Smooth muscle cell (in vitro differentiated cells): ENCODE data around the gene DIAPH2. TPM values are rescaled to one million over a fixed set of nuclear protein-coding genes. Genes with fewer than 3 reads are reported as not detected.

ENCODE experiments used
- DNase-seq: peaks from one replicate; lab custom pipeline; 2025; ENCODE audit not compliant: unreplicated experiment; lab: John Stamatoyannopoulos, UW
- H2AFZ ChIP-seq: fragments of 200-600 bp; sonication (generic); 2 replicates; pipeline ENCODE4 v1.6.0; 2016; ENCODE audit warnings: antibody characterized with exemption, low read depth, mild to moderate bottlenecking
- H3F3A ChIP-seq: fragments of 200-600 bp; sonication (generic); 2 replicates; pipeline ENCODE4 v1.6.0; 2017; ENCODE audit warnings: antibody characterized with exemption, low read depth
- H3K27ac ChIP-seq: fragments of 200-600 bp; sonication (generic); 2 replicates; pipeline ENCODE4 v1.5.1; 2016; ENCODE audit warnings: low read depth, mild to moderate bottlenecking
- H3K27me3 ChIP-seq: fragments of 200-600 bp; sonication (generic); 2 replicates; pipeline ENCODE4 v1.6.1; 2016; ENCODE audit warnings: low read depth, mild to moderate bottlenecking
- H3K36me3 ChIP-seq: fragments of 200-600 bp; sonication (generic); 2 replicates; pipeline ENCODE4 v1.5.1; 2016; ENCODE audit warnings: low read depth
- H3K4me1 ChIP-seq: fragments of 200-600 bp; sonication (generic); 2 replicates; pipeline ENCODE4 v1.5.1; 2016; ENCODE audit warnings: low read depth
- H3K4me2 ChIP-seq: fragments of 200-600 bp; sonication (generic); 2 replicates; pipeline ENCODE4 v1.6.0; 2016; ENCODE audit warnings: mild to moderate bottlenecking
- H3K4me3 ChIP-seq: fragments of 200-600 bp; sonication (generic); 2 replicates; pipeline ENCODE4 v1.5.1; 2016; ENCODE audit warnings: mild to moderate bottlenecking
- H3K79me2 ChIP-seq: fragments of 200-600 bp; sonication (generic); 2 replicates; pipeline ENCODE4 v1.6.0; 2016; ENCODE audit warnings: low read depth, mild to moderate bottlenecking
- H3K9ac ChIP-seq: fragments of 200-600 bp; sonication (generic); 2 replicates; pipeline ENCODE4 v1.6.0; 2016; ENCODE audit warnings: low read depth
- H3K9me3 ChIP-seq: fragments of 200-600 bp; sonication (generic); replicated peaks from 2 replicates; pipeline ENCODE4 v1.5.1; 2016; ENCODE audit warnings: low read depth
- H4K20me1 ChIP-seq: fragments of 200-600 bp; sonication (generic); 2 replicates; pipeline ENCODE4 v1.6.0; 2016; ENCODE audit warnings: low read depth
- WGBS: methylation state at CpG from one replicate; pipeline ENCODE4 v1.1.7; 2016; ENCODE audit warnings: low lambda C conversion rate; 5-methylcytosine and 5-hydroxymethylcytosine counted together
- polyA plus RNA-seq: library from polyadenylated mRNA; unstranded; fragments of >200 nt; fragmentation: Nextera tagmentation; extraction: Ambion mirVana; gene quantifications from 2 replicates; pipeline ENCODE4 v1.2.1, GENCODE V29; 2016
- total RNA-seq: library from RNA; depleted of rRNA; stranded (reverse); fragments of >200 nt; gene quantifications from 2 replicates; pipeline ENCODE4 v1.2.3, GENCODE V29; 2014
- TF ChIP-seq, protein P1 (sequence below): fragments of 200-600 bp; sonication (generic); IDR thresholded peaks from 2 replicates; pipeline ENCODE4 v1.5.1; 2017; ENCODE audit warnings: borderline replicate concordance, mild to moderate bottlenecking, antibody characterized with exemption; ENCODE audit not compliant: insufficient read depth, poor library complexity, severe bottlenecking

The DIAPH2 gene
- total and polyA plus RNA-seq, 2 experiments from 2014 or later: 12.8 to 19.9 TPM

DNA sequence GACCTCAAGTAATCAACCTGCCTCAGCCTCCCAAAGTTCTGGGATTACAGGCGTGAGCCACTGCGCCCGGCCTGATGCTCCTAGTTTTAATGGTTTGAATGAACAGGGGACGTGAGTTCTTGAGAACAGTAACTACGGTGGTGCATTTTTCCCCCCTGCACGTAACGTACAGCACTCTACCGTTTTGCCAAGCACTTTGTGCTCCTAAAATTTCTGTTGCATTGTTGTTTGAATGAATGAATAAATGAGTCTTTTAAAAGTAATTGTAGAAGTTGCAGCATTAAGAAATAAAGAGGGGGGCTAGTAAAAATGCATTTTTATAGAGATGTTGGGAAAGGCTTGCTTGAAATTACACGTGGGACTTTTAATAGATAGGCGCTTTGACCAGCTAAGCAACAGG is 199.0 kb downstream of the DIAPH2 start, which contains the start of gene RPA4:
Gene RPA4, plus strand, starts transcription at position 301 of the 400 bp plus-strand sequence. CDS start 403 bp downstream, outside the sequence.
- Histone ChIP-seq H3K36me3 (no peaks in the 10 kb centered on the region), H3F3A (no peaks in the 10 kb centered on the region), H4K20me1 (no peaks in the 10 kb centered on the region), H3K9me3 (no peaks in the 10 kb centered on the region), H3K9ac (no peak within 1 kb of the TSS), H3K27ac (no peak within 1 kb of the TSS), H3K4me3 (no peak within 1 kb of the TSS), H2AFZ (no peak within 1 kb of the TSS), H3K4me2 (no peak within 1 kb of the TSS), H3K4me1 (no peaks in the 10 kb centered on the region), H3K27me3 (no peaks in the 10 kb centered on the region), H3K79me2 (no peaks in the 10 kb centered on the region)
- TF ChIP-seq, protein P1, sequence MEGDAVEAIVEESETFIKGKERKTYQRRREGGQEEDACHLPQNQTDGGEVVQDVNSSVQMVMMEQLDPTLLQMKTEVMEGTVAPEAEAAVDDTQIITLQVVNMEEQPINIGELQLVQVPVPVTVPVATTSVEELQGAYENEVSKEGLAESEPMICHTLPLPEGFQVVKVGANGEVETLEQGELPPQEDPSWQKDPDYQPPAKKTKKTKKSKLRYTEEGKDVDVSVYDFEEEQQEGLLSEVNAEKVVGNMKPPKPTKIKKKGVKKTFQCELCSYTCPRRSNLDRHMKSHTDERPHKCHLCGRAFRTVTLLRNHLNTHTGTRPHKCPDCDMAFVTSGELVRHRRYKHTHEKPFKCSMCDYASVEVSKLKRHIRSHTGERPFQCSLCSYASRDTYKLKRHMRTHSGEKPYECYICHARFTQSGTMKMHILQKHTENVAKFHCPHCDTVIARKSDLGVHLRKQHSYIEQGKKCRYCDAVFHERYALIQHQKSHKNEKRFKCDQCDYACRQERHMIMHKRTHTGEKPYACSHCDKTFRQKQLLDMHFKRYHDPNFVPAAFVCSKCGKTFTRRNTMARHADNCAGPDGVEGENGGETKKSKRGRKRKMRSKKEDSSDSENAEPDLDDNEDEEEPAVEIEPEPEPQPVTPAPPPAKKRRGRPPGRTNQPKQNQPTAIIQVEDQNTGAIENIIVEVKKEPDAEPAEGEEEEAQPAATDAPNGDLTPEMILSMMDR: no peak
- 98% methylated on average over 10 of the region's 10 CpGs for WGBS
- no peak for DNase-seq

DNA sequence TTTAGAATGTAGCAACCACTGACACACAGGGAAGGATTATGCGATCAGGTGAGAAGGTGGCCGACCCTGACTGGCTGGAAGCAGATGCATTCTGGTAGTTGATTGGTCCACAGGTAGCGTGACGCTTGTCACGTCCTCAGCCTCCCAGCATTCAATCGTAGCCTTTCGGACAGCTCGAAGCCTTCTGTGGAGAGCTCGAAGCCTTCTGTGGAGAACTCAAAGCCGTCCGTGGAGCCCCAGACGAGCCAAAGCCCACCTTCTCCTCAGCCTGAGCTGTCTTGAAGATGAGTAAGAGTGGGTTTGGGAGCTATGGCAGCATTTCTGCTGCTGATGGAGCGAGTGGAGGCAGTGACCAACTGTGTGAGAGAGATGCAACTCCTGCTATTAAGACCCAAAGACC is 199.4 kb downstream of the DIAPH2 start:
- H3K36me3 ChIP-seq: no peaks in the 10 kb centered on the region
- WGBS: 96% methylated on average over 13 of the region's 13 CpGs

DNA sequence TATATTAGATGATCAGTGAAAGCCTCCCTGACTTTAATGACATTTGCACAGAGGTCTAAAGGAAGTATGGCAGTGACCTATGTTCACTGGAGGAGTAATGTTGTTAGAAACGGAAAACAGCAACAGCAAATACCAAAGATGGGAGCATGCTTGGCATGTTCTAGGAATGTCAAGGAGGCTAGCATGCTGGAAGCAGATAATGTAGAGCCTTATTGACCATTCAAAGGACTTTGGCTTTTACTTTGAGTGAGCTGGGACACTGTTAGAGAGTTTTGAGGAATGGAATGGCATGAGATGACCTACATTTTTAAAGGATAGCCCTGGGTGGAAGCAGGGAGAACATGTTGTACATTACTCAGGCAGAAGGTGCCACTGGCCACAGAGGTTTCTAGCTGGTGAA is 205.1 kb downstream of the DIAPH2 start:
- Histone ChIP-seq H3K4me1 (no peaks in the 10 kb centered on the region), H3K9me3 (no peaks in the 10 kb centered on the region), H3K27me3 (no peaks in the 10 kb centered on the region), H3F3A (no peaks in the 10 kb centered on the region), H4K20me1 (no peaks in the 10 kb centered on the region), H3K4me2 (no peak overlapping the region), H3K79me2 (no peaks in the 10 kb centered on the region), H3K36me3 (no peaks in the 10 kb centered on the region), H3K27ac (no peak overlapping the region), H2AFZ (no peak overlapping the region), H3K9ac (no peak overlapping the region), H3K4me3 (no peak overlapping the region)
- WGBS: 91% methylated on average over 1 of the region's 1 CpG
- TF ChIP-seq, protein P1: no peak
- no peak for DNase-seq

More for the DNA sequence above, 199.4 kb downstream of the DIAPH2 start:
- Histone ChIP-seq H3K27ac (no peak overlapping the region), H4K20me1 (no peaks in the 10 kb centered on the region), H3K9ac (no peak overlapping the region), H3K4me2 (no peak overlapping the region), H3K4me1 (no peaks in the 10 kb centered on the region), H3K9me3 (no peaks in the 10 kb centered on the region), H3F3A (no peaks in the 10 kb centered on the region), H3K4me3 (no peak overlapping the region), H3K79me2 (no peaks in the 10 kb centered on the region), H3K27me3 (no peaks in the 10 kb centered on the region), H2AFZ (no peak overlapping the region)
- no peak for DNase-seq
- TF ChIP-seq, protein P1: no peak

DNA sequence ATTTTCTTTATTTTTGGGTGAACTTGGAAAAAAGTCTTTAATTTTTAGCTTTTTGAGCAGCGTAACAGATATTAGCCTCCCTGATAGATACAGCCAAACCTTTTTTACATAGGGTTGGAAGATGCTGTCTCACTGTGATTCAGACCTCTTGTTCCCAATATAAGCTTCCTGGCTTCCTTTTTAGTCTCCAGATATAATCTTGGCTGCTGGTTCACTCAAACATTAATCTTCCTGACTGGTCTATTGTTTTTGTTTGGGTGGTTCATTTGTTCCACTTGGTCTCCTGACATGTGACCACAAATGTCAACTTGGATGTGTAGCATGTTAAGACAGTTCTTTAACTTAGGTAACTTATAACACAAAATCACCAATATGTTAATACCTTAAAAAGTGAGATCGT is 222.1 kb downstream of the DIAPH2 start:
- TF ChIP-seq, protein P1: no peak
- no peaks in the 10 kb centered on the region for H3F3A ChIP-seq
- WGBS: 90% methylated on average over 2 of the region's 2 CpGs
- H3K36me3 ChIP-seq: no peaks in the 10 kb centered on the region
- H3K9me3 ChIP-seq: no peaks in the 10 kb centered on the region
- no peak overlapping the region for H3K4me3 ChIP-seq
- H3K4me1 ChIP-seq: no peaks in the 10 kb centered on the region
- no peaks in the 10 kb centered on the region for H3K79me2 ChIP-seq
- no peaks in the 10 kb centered on the region for H4K20me1 ChIP-seq
- no peak overlapping the region for H3K27ac ChIP-seq
- DNase-seq: no peak
- no peaks in the 10 kb centered on the region for H3K27me3 ChIP-seq
- H2AFZ ChIP-seq: no peak overlapping the region
- H3K9ac ChIP-seq: no peak overlapping the region
- H3K4me2 ChIP-seq: no peak overlapping the region
